HG02588 (cell line): Measurements from ENCODE around the gene FTO.
"Not testable (repeated sequence)": the region's sequence is repeated elsewhere in the genome, so short reads cannot be mapped to it uniquely, and the experiment has no call there.

Experiments
- ATAC-seq: cut with Tn5 transposase; IDR thresholded peaks from one replicate; pipeline ENCODE4 v1.9.1; 2021; ENCODE audit warnings: mild to moderate bottlenecking, moderate library complexity; ENCODE audit not compliant: unreplicated experiment

The FTO gene

GRCh38 chr16:53703590-53704444, at the start of gene FTO, which contains the start of gene RPGRIP1L:
Gene FTO, plus strand, starts transcription at chr16:53704156.
Gene RPGRIP1L, minus strand, starts transcription at chr16:53703859. Its CDS starts 3,136 bp downstream, at chr16:53700723.
- ATAC-seq = peak; percentile 99

- ATAC-seq = no peak
Measured at GRCh38 chr16:53654946-53655345, 49.0 kb upstream of the FTO start.

- ATAC-seq = no peak
Measured at GRCh38 chr16:53662072-53662471, 41.9 kb upstream of the FTO start.

DNA sequence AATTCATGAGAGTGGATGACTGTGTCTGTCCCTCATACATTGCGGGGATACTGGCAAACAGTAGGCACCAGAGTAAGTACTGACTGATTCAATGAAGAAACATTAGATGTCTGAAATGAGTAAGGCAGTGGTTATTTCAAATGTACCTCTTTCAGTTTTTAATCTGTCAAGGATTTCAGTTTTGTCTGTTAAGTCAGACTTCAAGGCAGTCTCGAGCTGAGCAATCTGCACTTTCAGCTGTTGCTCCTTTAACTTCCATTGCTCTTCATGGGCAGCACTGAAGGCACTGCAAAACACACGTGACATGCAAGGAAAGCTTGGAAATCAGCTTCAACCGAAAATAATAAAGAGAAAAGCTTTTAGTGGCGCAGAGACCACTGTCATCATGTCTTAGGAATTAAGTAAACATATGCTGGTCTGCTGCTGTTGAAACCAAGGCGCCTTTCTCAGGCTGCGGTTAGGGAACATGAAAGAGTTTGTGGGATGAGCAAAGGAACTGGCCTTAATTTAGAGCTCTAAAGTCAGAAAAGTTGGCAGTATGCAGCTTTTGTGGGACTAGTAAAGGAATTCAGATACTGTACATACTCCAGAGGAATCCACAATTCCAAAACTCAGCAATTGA, 39.1 kb upstream of the FTO start:
- ATAC-seq = peak; percentile 68

DNA sequence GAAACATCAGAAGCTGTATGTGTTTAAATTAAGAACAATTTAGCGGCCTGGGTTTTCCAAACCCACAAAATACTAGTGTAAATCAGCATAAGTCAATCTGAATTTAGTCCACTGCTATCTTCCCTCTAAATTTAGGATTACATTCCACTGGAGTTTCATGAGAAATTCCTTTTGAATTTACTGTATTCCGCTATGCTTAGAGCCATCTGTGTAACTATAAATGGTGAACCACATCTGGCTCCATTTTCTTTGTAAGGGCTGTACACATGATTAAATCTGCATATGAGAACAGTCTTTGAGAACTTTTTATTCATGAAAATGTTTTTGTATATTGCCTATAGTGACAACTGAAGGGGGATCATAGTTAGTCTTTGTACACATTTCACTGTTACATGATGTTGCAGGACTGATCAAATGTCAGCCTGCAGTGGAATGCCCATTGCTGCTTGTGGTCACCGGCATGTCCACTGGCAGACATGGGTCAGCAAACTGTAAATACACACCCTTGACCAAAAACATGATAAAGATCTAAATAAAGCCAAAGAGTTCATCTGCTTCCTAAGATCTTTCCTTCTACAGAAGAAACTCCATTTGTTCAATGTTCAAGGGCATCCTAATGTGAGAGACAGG, 37.1 kb upstream of the FTO start:
- no peak for ATAC-seq

DNA sequence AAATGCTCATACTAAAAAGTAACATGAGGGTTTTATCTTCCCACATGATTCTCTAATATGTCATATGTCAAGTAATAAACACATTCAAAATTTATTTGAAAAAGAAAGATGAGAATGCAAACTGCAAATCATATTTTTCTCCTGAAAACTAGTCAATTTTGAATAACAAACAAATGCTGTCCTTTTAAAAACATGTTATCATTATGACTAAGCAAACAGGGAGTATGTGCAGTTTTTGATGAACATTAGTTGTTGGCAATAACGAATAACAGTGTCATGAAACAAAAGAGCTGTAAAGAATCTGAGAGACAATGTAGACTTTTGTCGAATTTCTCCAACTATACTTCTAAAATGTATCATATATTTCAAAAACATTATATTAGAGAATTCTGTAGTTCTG, 35.1 kb upstream of the FTO start:
- no peak for ATAC-seq

DNA sequence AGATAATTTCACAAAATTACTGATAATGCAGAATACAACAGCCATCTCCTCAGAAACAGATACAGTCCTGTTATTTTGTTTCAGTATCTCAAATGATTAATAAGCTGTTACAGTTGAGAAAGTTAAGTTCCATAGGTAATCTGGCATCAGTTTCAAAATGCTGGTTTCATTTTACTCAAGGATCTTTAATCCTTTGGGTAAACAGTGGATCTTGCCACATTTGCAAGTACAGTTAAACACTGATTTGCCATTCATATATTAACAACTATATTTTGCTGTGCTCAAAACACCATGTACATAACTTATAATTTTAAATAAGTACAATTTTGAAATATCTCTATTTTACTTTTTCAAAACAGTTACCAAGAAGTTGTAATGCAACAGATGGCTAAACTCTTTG, 31.5 kb upstream of the FTO start:
- ATAC-seq = no peak

DNA sequence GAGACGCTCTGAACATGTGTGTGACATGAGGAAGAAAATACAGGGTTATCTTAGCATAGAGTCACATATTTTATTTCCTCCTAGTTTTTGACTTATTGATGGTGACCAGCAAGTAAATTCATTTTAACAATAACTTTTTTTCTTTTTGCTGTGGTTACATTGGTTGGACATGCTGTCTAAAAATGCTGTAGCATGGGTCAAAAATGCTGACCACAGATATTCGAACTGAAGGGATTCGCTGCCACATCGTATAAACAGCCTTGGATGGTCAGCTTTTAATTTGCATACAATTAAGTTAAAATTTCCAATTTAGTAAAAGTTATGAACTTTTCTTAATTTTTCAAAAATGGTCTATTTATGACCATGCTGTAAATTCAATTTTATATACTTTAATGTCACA, 30.8 kb upstream of the FTO start:
- ATAC-seq = no peak

DNA sequence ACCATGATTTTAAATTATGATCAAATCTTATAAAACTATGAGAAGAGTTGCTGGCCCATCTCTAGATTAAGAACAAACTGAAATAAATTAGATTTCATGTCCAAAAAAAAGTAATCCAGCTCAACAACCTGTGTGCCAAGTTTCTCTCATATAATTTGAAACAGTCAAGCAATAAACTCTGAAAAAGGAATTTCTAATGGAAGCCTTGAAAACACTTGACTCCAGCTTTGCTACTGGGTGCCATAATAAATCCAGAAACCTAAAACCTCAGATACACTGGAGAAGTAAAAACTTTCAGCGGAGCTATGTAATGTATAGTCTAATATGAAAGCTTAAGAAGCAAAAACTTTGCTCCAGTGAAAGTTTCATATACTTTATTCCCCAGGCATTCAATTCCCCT, 25.8 kb upstream of the FTO start:
- ATAC-seq = no peak

DNA sequence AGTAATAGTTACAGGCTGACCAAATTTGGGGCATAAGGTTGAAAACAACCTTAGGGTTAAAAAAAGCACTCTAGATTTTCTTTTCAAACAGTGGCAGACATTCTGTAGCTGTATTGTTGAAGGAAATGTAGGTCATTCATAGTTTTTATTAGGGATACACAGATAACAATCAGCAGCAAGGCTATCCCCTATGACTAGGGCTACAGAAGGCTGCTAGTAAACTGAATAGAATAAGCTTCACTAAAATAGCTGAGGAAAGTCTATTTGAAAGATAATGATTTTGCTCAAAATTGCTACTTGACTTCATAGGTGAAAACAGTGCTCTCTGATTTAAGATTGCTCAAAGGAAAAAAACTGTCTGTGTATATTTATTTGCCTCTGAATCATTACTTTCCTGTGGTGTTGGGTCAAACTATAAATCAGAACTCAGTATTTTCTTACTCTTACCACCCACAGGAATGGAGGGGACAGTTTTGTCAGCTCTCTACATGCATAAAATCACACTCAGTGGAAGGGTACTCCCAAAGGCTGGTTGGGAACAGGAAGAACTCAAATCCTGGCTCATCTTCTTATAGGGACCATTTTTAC, 25.1 kb upstream of the FTO start:
- ATAC-seq = no peak

DNA sequence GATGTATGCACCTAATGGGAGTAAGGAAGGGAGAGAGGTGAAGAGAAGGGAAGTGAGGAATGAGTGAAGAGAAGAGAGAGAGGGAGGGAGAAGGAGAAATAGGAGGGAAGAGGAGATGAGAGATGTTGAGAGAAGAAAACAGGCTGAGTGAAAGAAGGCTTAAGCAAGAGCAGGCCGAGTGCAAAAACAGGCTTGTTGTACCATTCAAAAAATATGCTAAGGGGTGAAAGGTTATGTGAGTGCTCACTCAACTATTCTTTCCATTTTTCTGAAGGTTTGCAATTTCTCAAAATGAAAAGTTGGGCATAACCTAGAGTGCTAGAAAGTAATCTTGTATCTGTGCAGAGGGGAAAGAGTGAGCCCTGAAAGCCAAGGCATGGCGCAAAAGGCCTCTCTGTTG, 23.2 kb upstream of the FTO start:
- no peak for ATAC-seq

DNA sequence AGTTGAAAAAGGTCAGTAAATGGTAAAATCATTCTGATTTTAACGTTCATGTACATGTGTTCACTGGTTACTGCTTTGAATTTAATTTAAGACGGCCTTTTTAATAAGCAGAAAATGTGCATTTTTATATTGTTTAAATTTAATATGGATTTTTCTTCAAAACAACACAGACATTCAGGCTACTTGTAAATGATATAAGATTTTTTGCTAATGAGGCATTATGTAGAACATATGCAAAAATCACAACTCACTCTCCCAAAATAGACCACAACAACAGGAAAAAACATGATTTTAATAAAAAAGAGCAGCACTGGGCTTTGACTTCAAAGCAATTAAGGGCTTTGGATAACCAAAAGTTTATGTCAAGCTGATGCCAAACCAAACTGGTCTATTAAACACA, 22.6 kb upstream of the FTO start:
- no peak for ATAC-seq

GRCh38 chr16:53685334-53685733, 18.6 kb upstream of the FTO start:
- ATAC-seq = not testable (repeated sequence)

DNA sequence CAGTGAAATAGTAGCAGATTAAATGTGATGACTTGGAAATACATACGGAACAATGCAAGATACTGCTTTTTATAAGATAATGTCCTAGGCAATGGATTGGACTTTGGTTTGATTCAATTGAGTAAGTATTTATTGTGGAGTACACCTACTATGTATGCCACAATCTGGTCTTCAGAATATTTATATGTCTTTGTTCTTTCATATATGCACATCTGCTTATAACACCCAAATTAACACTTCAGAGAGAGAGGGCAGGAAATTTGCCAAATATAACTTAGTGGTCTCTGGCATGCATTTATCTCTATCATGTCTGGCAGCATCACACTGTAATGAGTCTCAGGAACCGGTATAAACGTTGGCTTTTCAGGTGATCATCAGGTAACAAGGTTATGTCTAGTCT, 17.2 kb upstream of the FTO start:
- no peak for ATAC-seq

GRCh38 chr16:53689636-53690035, 14.3 kb upstream of the FTO start:
- no peak for ATAC-seq

GRCh38 chr16:53690771-53691170, 13.2 kb upstream of the FTO start:
- no peak for ATAC-seq

DNA sequence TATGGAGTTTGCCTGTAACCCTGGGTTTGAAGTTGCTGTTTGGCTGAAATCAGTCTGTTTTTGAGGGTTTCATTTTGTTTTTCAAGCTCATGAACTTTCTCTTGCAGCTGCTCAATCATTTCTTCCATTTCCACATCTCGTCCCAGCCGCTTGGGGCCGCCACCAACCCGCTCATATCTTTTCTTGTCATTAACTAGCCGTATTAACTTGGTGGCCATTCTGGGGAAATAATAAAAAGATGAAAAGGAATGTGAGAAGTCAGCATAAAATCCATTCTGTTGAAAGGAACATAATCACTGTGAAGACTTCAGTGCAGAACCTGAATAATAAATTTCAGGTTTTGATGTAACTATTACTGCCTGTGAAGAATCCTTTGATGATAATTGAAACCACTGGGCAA, 11.8 kb upstream of the FTO start:
- no peak for ATAC-seq

DNA sequence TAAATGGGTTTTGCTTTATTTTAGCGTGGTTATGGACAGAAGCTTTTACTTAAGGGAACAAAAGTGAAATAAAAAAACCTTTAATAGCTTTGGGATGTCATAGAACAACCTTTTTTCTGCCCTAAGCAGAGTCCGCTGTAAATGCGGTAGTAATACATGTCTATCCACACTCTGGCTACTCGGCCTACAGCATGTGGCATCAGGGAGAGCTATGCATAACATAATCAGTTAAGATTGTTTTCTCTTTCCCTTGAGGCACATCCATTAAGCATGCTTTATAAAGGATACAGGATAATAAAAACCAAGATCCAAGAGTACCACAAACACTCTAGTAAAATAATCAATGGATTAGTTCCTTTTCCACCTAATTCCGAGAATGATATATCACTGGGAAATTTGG, 10.6 kb upstream of the FTO start:
- no peak for ATAC-seq

DNA sequence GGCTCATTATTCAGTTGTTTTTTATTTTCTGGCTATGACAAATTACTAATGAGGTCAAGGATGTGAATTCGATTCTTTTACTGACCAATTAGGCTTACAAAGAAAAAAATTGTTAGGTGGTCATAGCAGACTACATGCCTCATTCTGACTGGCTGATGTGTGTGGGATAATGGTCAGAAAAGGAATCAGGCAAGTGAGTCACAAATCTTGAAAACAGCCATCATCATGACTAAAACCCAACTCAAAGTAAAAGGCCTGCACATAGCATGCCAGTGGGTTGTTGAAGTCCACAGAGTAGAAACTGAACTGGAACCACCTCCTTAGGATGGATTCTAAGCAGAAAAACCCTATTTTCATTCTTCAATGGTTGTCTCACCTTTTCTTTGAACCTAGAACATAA, 8.9 kb upstream of the FTO start:
- ATAC-seq = no peak

DNA sequence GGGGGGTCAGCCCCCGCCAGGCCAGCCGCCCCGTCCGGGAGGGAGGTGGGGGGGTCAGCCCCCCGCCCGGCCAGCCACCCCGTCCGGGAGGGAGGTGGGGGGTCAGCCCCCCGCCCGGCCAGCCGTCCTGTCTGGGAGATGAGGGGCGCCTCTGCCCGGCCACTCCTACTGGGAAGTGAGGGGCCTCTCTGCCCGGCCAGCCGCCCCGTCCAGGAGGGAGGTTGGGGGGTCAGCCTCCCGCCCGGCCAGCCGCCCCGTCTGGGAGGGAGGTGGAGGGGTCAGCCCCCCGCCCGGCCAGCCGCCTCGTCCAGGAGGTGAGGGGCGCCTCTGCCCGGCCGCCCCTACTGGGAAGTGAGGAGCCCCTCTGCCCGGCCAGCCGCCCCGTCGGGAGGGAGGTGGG, 5.7 kb upstream of the FTO start:
- not testable (repeated sequence) for ATAC-seq

DNA sequence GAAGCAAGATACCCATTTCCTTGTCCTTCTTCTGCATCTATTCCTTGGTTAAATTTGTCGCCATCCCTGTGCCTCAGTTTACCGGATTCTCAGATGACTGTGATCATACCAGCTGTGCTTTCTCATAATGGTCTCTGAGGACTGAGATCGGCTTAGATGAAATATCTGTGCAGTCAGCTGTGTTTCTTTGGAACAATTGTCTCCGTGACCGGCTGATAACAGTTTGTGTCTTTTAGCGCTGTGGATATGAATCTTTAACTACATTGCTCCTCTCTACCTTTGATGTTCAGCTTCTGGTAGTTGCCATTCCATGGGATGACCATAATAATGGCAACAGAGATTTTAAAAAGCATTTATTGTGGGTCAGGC, 473 bp downstream of the FTO start:
- ATAC-seq = no peak

- ATAC-seq = no peak
Measured at GRCh38 chr16:53707671-53708070, 3.7 kb downstream of the FTO start.
